ENCODE measurements around the gene TTI1. TPM values are rescaled to one million over a fixed set of nuclear protein-coding genes. Genes with fewer than 3 reads are reported as not detected.

Gene TTI1
- total RNA-seq, 1 donor from 2014 or later = 10.6 TPM

- TF ChIP-seq CTCF (IDR thresholded peaks at IDR 0.05) = no peak
- peaks cover 22% of the 10 kb centered on the region for H3K36me3 Mint-ChIP-seq (ENCODE audit: low read depth)
- peak overlapping the region; percentile 72 for H3K27ac Mint-ChIP-seq (ENCODE audit: unreplicated experiment)
- DNase-seq (ENCODE audit: low spot score) = no peak
- H3K9me3 Mint-ChIP-seq (ENCODE audit: low read depth) = no peaks in the 10 kb centered on the region
- no peak overlapping the region for H3K4me3 Mint-ChIP-seq (ENCODE audit: unreplicated experiment)
- H3K4me1 Mint-ChIP-seq (ENCODE audit: low read depth) = peaks cover 26% of the 10 kb centered on the region
- H3K27me3 Mint-ChIP-seq (ENCODE audit: low read depth) = no peaks in the 10 kb centered on the region
Measured at GRCh38 chr20:38060536-38060935, 27.3 kb upstream of the TTI1 start.

- no peak overlapping the region for H3K4me3 Mint-ChIP-seq (ENCODE audit: unreplicated experiment)
- no peak for TF ChIP-seq CTCF (IDR thresholded peaks at IDR 0.05)
- H3K27me3 Mint-ChIP-seq (ENCODE audit: low read depth) = no peaks in the 10 kb centered on the region
- H3K4me1 Mint-ChIP-seq (ENCODE audit: low read depth) = peaks cover 31% of the 10 kb centered on the region
- H3K36me3 Mint-ChIP-seq (ENCODE audit: low read depth) = peaks cover 22% of the 10 kb centered on the region
- H3K27ac Mint-ChIP-seq (ENCODE audit: unreplicated experiment) = no peak overlapping the region
- H3K9me3 Mint-ChIP-seq (ENCODE audit: low read depth) = no peaks in the 10 kb centered on the region
- DNase-seq (ENCODE audit: low spot score) = no peak
Measured at GRCh38 chr20:38059832-38060231, 26.6 kb upstream of the TTI1 start.

- peaks cover 17% of the 10 kb centered on the region for H3K36me3 Mint-ChIP-seq (ENCODE audit: low read depth)
- peak; percentile 100 for TF ChIP-seq CTCF (IDR thresholded peaks at IDR 0.05)
Measured at GRCh38 chr20:38057351-38057972, 24.2 kb upstream of the TTI1 start.

GRCh38 chr20:38055848-38056247 is 22.6 kb upstream of the TTI1 start:
- H3K27ac Mint-ChIP-seq (ENCODE audit: unreplicated experiment) = peak overlapping the region; percentile 0
- no peaks in the 10 kb centered on the region for H3K9me3 Mint-ChIP-seq (ENCODE audit: low read depth)
- DNase-seq (ENCODE audit: low spot score) = no peak
- H3K36me3 Mint-ChIP-seq (ENCODE audit: low read depth) = peaks cover 17% of the 10 kb centered on the region
- H3K27me3 Mint-ChIP-seq (ENCODE audit: low read depth) = no peaks in the 10 kb centered on the region
- no peak for TF ChIP-seq CTCF (IDR thresholded peaks at IDR 0.05)
- no peak overlapping the region for H3K4me3 Mint-ChIP-seq (ENCODE audit: unreplicated experiment)
- peaks cover 32% of the 10 kb centered on the region for H3K4me1 Mint-ChIP-seq (ENCODE audit: low read depth)

More at GRCh38 chr20:38057351-38057972, 24.2 kb upstream of the TTI1 start:
- Mint-ChIP-seq H3K4me1 (ENCODE audit: low read depth) (peaks cover 28% of the 10 kb centered on the region), H3K4me3 (ENCODE audit: unreplicated experiment) (no peak overlapping the region), H3K27ac (ENCODE audit: unreplicated experiment) (peak overlapping the region; percentile 38), H3K27me3 (ENCODE audit: low read depth) (no peaks in the 10 kb centered on the region), H3K9me3 (ENCODE audit: low read depth) (no peaks in the 10 kb centered on the region)
- DNase-seq (ENCODE audit: low spot score) = no peak

GRCh38 chr20:38055294-38055693 is 22.0 kb upstream of the TTI1 start:
- Mint-ChIP-seq H3K4me3 (ENCODE audit: unreplicated experiment) (no peak overlapping the region), H3K27ac (ENCODE audit: unreplicated experiment) (peak overlapping the region; percentile 0), H3K9me3 (ENCODE audit: low read depth) (no peaks in the 10 kb centered on the region), H3K27me3 (ENCODE audit: low read depth) (no peaks in the 10 kb centered on the region), H3K36me3 (ENCODE audit: low read depth) (peaks cover 13% of the 10 kb centered on the region), H3K4me1 (ENCODE audit: low read depth) (peaks cover 32% of the 10 kb centered on the region)
- DNase-seq (ENCODE audit: low spot score) = no peak
- TF ChIP-seq CTCF (IDR thresholded peaks at IDR 0.05) = no peak

Data from chondrocyte (in vitro differentiated cells).